HEK293T (cell line): Measurements from ENCODE around the gene TBR1.

Experiments used
- FOXK2 ChIP-seq: fragments of 450-650 bp; IDR thresholded peaks from 2 replicates; pipeline ENCODE4 v1.6.1; 2016; ENCODE audit warnings: mild to moderate bottlenecking
- HDGF ChIP-seq: fragments of 450-650 bp; IDR thresholded peaks from 2 replicates; pipeline ENCODE4 v1.6.1; 2017; ENCODE audit warnings: antibody characterized with exemption, borderline replicate concordance

- no peak for TF ChIP-seq HDGF
- TF ChIP-seq FOXK2 = no peak
Observed at GRCh38 chr2:161415034-161415986, 787 bp upstream of the TBR1 start.
